ENCODE measurements around the gene AFF1. TPM values are rescaled to one million over a fixed set of nuclear protein-coding genes. Genes with fewer than 3 reads are reported as not detected.
A peak's percentile ranks its signal among the peaks of the same experiment; 100 is the strongest.

The AFF1 gene
- total RNA-seq, result 10 to 100 TPM; 68.8 to 72.0 TPM

GRCh38 chr4:86934771-86935565 lies at the start of gene AFF1:
TSS of gene AFF1 (plus strand) at chr4:86935011. CDS start at chr4:86948534, 13,523 bp downstream.
- H3K27ac Mint-ChIP-seq, result peak within 1 kb of the TSS; percentile 95
- H3K4me3 Mint-ChIP-seq, result peak within 1 kb of the TSS; percentile 83
- H3K4me1 Mint-ChIP-seq, result peaks cover 48% of the 10 kb centered on the region
- CTCF ChIA-PET, result interaction anchor here (0.6 to 6.7 kb wide), 20 partner anchors 10 to 563 kb away, joined by 3 to 107 read pairs (median 4); partner anchors contain the start of gene KLHL8
- no peaks in the 10 kb centered on the region for H3K9me3 Mint-ChIP-seq
- no peaks in the 10 kb centered on the region for H3K27me3 Mint-ChIP-seq
- POLR2A ChIA-PET, result interaction anchor here (0.6 to 9.9 kb wide), 30 partner anchors 8 to 1522 kb away, joined by 3 to 396 read pairs (median 4); partner anchors contain the start of genes HERC5, HSD17B11 and KLHL8
- DNase-seq, result peak; percentile 91
- H3K36me3 Mint-ChIP-seq (ENCODE audit: low read depth), result peaks cover 15% of the 10 kb centered on the region

GRCh38 chr4:86890790-86891189 lies 44.0 kb upstream of the AFF1 start:
- no peak overlapping the region for H3K4me3 Mint-ChIP-seq
- peaks cover 12% of the 10 kb centered on the region for H3K4me1 Mint-ChIP-seq
- no peaks in the 10 kb centered on the region for H3K9me3 Mint-ChIP-seq
- H3K36me3 Mint-ChIP-seq (ENCODE audit: low read depth), result no peaks in the 10 kb centered on the region
- no peak overlapping the region for H3K27ac Mint-ChIP-seq
- no peak for DNase-seq
- H3K27me3 Mint-ChIP-seq, result peaks cover 21% of the 10 kb centered on the region
- ChIA-PET POLR2A (no interaction called here), CTCF (interaction anchor here (1.0 to 1.7 kb wide), 2 partner anchors 392 to 395 kb away, joined by 4 to 6 read pairs; no protein-coding TSS in a partner anchor)

GRCh38 chr4:86891762-86892635 lies 42.8 kb upstream of the AFF1 start, which contains the start of gene C4orf36:
TSS of gene C4orf36 (minus strand) at chr4:86892422. CDS start at chr4:86891520, 902 bp downstream.
- DNase-seq, result peak; percentile 32
- ChIA-PET POLR2A (no interaction called here), CTCF (interaction anchor here (0.7 to 3.6 kb wide), 6 partner anchors 12 to 396 kb away, joined by 3 to 68 read pairs (median 5); no protein-coding TSS in a partner anchor)
- no peak within 1 kb of the TSS for H3K27ac Mint-ChIP-seq
- peak within 1 kb of the TSS; percentile 73 for H3K4me3 Mint-ChIP-seq
- no peaks in the 10 kb centered on the region for H3K36me3 Mint-ChIP-seq (ENCODE audit: low read depth)
- no peaks in the 10 kb centered on the region for H3K9me3 Mint-ChIP-seq
- H3K27me3 Mint-ChIP-seq, result peaks cover 21% of the 10 kb centered on the region
- H3K4me1 Mint-ChIP-seq, result peaks cover 12% of the 10 kb centered on the region

GRCh38 chr4:86892636-86892960 lies 42.2 kb upstream of the AFF1 start:
- no peak overlapping the region for H3K27ac Mint-ChIP-seq
- peaks cover 12% of the 10 kb centered on the region for H3K4me1 Mint-ChIP-seq
- CTCF ChIA-PET, result interaction anchor here (0.6 to 3.6 kb wide), 5 partner anchors 11 to 580 kb away, joined by 3 to 68 read pairs (median 4); no protein-coding TSS in a partner anchor
- POLR2A ChIA-PET, result no interaction called here
- DNase-seq, result no peak
- H3K27me3 Mint-ChIP-seq, result peaks cover 21% of the 10 kb centered on the region
- H3K4me3 Mint-ChIP-seq, result peak overlapping the region; percentile 58
- H3K36me3 Mint-ChIP-seq (ENCODE audit: low read depth), result no peaks in the 10 kb centered on the region
- H3K9me3 Mint-ChIP-seq, result no peaks in the 10 kb centered on the region

GRCh38 chr4:86893136-86893535 lies 41.7 kb upstream of the AFF1 start:
- Mint-ChIP-seq H3K9me3 (no peaks in the 10 kb centered on the region), H3K4me3 (peak overlapping the region; percentile 58), H3K27me3 (peaks cover 21% of the 10 kb centered on the region), H3K27ac (no peak overlapping the region), H3K4me1 (peaks cover 12% of the 10 kb centered on the region), H3K36me3 (ENCODE audit: low read depth) (no peaks in the 10 kb centered on the region)
- POLR2A ChIA-PET, result no interaction called here
- CTCF ChIA-PET, result interaction anchor here (0.6 to 3.6 kb wide), 5 partner anchors 10 to 579 kb away, joined by 3 to 68 read pairs (median 4); no protein-coding TSS in a partner anchor
- no peak for DNase-seq

GRCh38 chr4:86894455-86894854 lies 40.4 kb upstream of the AFF1 start:
- Mint-ChIP-seq H3K9me3 (no peaks in the 10 kb centered on the region), H3K36me3 (ENCODE audit: low read depth) (no peaks in the 10 kb centered on the region), H3K4me3 (no peak overlapping the region), H3K27ac (no peak overlapping the region), H3K4me1 (peaks cover 12% of the 10 kb centered on the region), H3K27me3 (peaks cover 19% of the 10 kb centered on the region)
- CTCF ChIA-PET, result interaction anchor here (1.1 to 3.6 kb wide), 4 partner anchors 237 to 397 kb away, joined by 3 to 68 read pairs (median 8); no protein-coding TSS in a partner anchor
- DNase-seq, result no peak
- POLR2A ChIA-PET, result no interaction called here

- POLR2A ChIA-PET, result no interaction called here
- Mint-ChIP-seq H3K36me3 (ENCODE audit: low read depth) (no peaks in the 10 kb centered on the region), H3K27ac (no peak overlapping the region)
Observed at GRCh38 chr4:86895692-86896488, 38.9 kb upstream of the AFF1 start.

GRCh38 chr4:86896596-86896995 lies 38.2 kb upstream of the AFF1 start:
- ChIA-PET POLR2A (no interaction called here), CTCF (interaction anchor here (1.0 to 2.4 kb wide), 3 partner anchors 397 to 401 kb away, joined by 8 to 20 read pairs (median 9); no protein-coding TSS in a partner anchor)
- H3K4me1 Mint-ChIP-seq, result peaks cover 9% of the 10 kb centered on the region
- no peak overlapping the region for H3K4me3 Mint-ChIP-seq
- no peak for DNase-seq
- no peaks in the 10 kb centered on the region for H3K9me3 Mint-ChIP-seq
- H3K27me3 Mint-ChIP-seq, result peaks cover 9% of the 10 kb centered on the region
- H3K36me3 Mint-ChIP-seq (ENCODE audit: low read depth), result no peaks in the 10 kb centered on the region
- H3K27ac Mint-ChIP-seq, result no peak overlapping the region

More at GRCh38 chr4:86895692-86896488, 38.9 kb upstream of the AFF1 start:
- H3K4me1 Mint-ChIP-seq, result peaks cover 12% of the 10 kb centered on the region
- CTCF ChIA-PET, result interaction anchor here (1.0 to 3.6 kb wide), 4 partner anchors 374 to 400 kb away, joined by 9 to 68 read pairs (median 16); no protein-coding TSS in a partner anchor
- DNase-seq, result no peak
- peaks cover 16% of the 10 kb centered on the region for H3K27me3 Mint-ChIP-seq
- no peak overlapping the region for H3K4me3 Mint-ChIP-seq
- H3K9me3 Mint-ChIP-seq, result no peaks in the 10 kb centered on the region

- no peaks in the 10 kb centered on the region for H3K4me1 Mint-ChIP-seq
- CTCF ChIA-PET, result interaction anchor here (1.0 kb wide), 1 partner anchor 304 kb away, joined by 3 read pairs; the partner anchor contains the start of gene PTPN13
Observed at GRCh38 chr4:86898562-86898961, 36.2 kb upstream of the AFF1 start.

GRCh38 chr4:86901864-86902263 lies 32.9 kb upstream of the AFF1 start:
- no peak for DNase-seq
- peaks cover 2% of the 10 kb centered on the region for H3K4me1 Mint-ChIP-seq
- CTCF ChIA-PET, result interaction anchor here (3.2 kb wide), 1 partner anchor 21 kb away, joined by 16 read pairs; no protein-coding TSS in a partner anchor
- POLR2A ChIA-PET, result interaction anchor here (0.6 kb wide), 1 partner anchor 43 kb away, joined by 3 read pairs; no protein-coding TSS in a partner anchor
- H3K9me3 Mint-ChIP-seq, result no peaks in the 10 kb centered on the region
- H3K27ac Mint-ChIP-seq, result no peak overlapping the region
- H3K4me3 Mint-ChIP-seq, result no peak overlapping the region
- H3K36me3 Mint-ChIP-seq (ENCODE audit: low read depth), result no peaks in the 10 kb centered on the region
- H3K27me3 Mint-ChIP-seq, result peaks cover 3% of the 10 kb centered on the region

More at GRCh38 chr4:86898562-86898961, 36.2 kb upstream of the AFF1 start:
- POLR2A ChIA-PET, result no interaction called here
- Mint-ChIP-seq H3K9me3 (no peaks in the 10 kb centered on the region), H3K27ac (no peak overlapping the region), H3K36me3 (ENCODE audit: low read depth) (no peaks in the 10 kb centered on the region), H3K4me3 (no peak overlapping the region), H3K27me3 (peaks cover 3% of the 10 kb centered on the region)
- no peak for DNase-seq

- H3K36me3 Mint-ChIP-seq (ENCODE audit: low read depth), result no peaks in the 10 kb centered on the region
- ChIA-PET POLR2A (interaction anchor here (0.9 to 1.0 kb wide), 2 partner anchors 29 to 409 kb away, joined by 4 to 5 read pairs; no protein-coding TSS in a partner anchor), CTCF (interaction anchor here (2.4 kb wide), 1 partner anchor 15 kb away, joined by 11 read pairs; no protein-coding TSS in a partner anchor)
- no peak overlapping the region for H3K27ac Mint-ChIP-seq
- H3K4me3 Mint-ChIP-seq, result no peak overlapping the region
- H3K27me3 Mint-ChIP-seq, result peaks cover 3% of the 10 kb centered on the region
- no peaks in the 10 kb centered on the region for H3K9me3 Mint-ChIP-seq
- DNase-seq, result no peak
- peaks cover 14% of the 10 kb centered on the region for H3K4me1 Mint-ChIP-seq
Observed at GRCh38 chr4:86908251-86908657, 26.6 kb upstream of the AFF1 start.

Data from activated CD4-positive, alpha-beta memory T cell treated with anti-CD3 and anti-CD28 coated beads, Interleukin-2, amount 10 ng/mL, durations not matched to agents 7 days and 5 days (primary cell).